Keratinocyte (primary cell): ENCODE data around the gene SLC38A6.

Experiments
- EZH2 ChIP-seq: IDR thresholded peaks from one replicate; pipeline ENCODE4 v1.6.1; 2012; ENCODE audit warnings: inconsistent platforms, mild to moderate bottlenecking, low read length, moderate library complexity
- TF ChIP-seq, protein P1 (sequence below), 3 experiments: IDR thresholded peaks in 1 of 3; conservative IDR thresholded peaks in 1 of 3; optimal IDR thresholded peaks in 1 of 3; 2 replicates in 2 of 3; 3 replicates in 1 of 3; pipeline versions ENCODE3 to v1.5.1; 2011; ENCODE audit warnings: low read length in 3 of 3, mild to moderate bottlenecking in 3 of 3, moderate library complexity in 2 of 3, control low read depth in 1 of 3, inconsistent platforms in 1 of 3; ENCODE audit not compliant: insufficient read depth in 2 of 3; ENCODE audit errors: extremely low read depth in 1 of 3

- TF ChIP-seq, protein P1, sequence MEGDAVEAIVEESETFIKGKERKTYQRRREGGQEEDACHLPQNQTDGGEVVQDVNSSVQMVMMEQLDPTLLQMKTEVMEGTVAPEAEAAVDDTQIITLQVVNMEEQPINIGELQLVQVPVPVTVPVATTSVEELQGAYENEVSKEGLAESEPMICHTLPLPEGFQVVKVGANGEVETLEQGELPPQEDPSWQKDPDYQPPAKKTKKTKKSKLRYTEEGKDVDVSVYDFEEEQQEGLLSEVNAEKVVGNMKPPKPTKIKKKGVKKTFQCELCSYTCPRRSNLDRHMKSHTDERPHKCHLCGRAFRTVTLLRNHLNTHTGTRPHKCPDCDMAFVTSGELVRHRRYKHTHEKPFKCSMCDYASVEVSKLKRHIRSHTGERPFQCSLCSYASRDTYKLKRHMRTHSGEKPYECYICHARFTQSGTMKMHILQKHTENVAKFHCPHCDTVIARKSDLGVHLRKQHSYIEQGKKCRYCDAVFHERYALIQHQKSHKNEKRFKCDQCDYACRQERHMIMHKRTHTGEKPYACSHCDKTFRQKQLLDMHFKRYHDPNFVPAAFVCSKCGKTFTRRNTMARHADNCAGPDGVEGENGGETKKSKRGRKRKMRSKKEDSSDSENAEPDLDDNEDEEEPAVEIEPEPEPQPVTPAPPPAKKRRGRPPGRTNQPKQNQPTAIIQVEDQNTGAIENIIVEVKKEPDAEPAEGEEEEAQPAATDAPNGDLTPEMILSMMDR (optimal IDR thresholded peaks at IDR 0.05 in 1 of 3, IDR thresholded peaks at IDR 0.05 in 1 of 3, conservative IDR thresholded peaks at IDR 0.05 in 1 of 3; ENCODE audit: extremely low read depth in 1 of 3, insufficient read depth in 2 of 3, low read length in 3 of 3): no peak
- no peak for TF ChIP-seq EZH2
Observed at GRCh38 chr14:61051621-61052020, 70.6 kb downstream of the SLC38A6 start.
